Activated T-cell treated with anti-CD3 and anti-CD28 coated beads, Interleukin-2, amount 50 U/mL, for 4 hours (primary cell): Measurements from ENCODE around the gene MLLT10. TPM values are rescaled to one million over a fixed set of nuclear protein-coding genes. Genes with fewer than 3 reads are reported as not detected.
A peak's percentile ranks its signal among the peaks of the same experiment; 100 is the strongest.

Source experiments
- ATAC-seq, 2 donors: fragments of 200-7000 bp; cut with Tn5 transposase; one replicate each; pipeline ENCODE4 v1.10.0; 2021
- DNase-seq: peaks from one replicate; pipeline ENCODE4 v3.0.0-alpha.2; 2020
- H3K27me3 Mint-ChIP-seq: one replicate; pipeline ENCODE4 v1.8.0; 2021; ENCODE audit warnings: low read depth, mixed read lengths
- H3K36me3 Mint-ChIP-seq: one replicate; pipeline ENCODE4 v1.8.0; 2022; ENCODE audit warnings: mixed read lengths; ENCODE audit not compliant: insufficient read depth
- H3K4me1 Mint-ChIP-seq: one replicate; pipeline ENCODE4 v1.8.0; 2021; ENCODE audit warnings: low read depth, mixed read lengths
- H3K4me3 Mint-ChIP-seq: one replicate; pipeline ENCODE4 v1.8.0; 2021; ENCODE audit warnings: mild to moderate bottlenecking, moderate library complexity, mixed read lengths
- H3K9me3 Mint-ChIP-seq: one replicate; pipeline ENCODE4 v1.8.0; 2021; ENCODE audit warnings: mixed read lengths
- total RNA-seq, 3 donors: library from RNA; stranded (reverse); gene quantifications; one replicate each; pipeline ENCODE4 v1.2.1, GENCODE V29; 2021

Gene MLLT10
- total RNA-seq, 3 donors from 2014 or later: 28.6 to 30.6 (median 29.4) TPM

- ATAC-seq (peak in 1 of 2 donors; percentile 6), DNase-seq (no peak)
- H3K4me1 Mint-ChIP-seq: peaks cover 19% of the 10 kb centered on the region
- no peaks in the 10 kb centered on the region for H3K9me3 Mint-ChIP-seq
- H3K36me3 Mint-ChIP-seq: no peaks in the 10 kb centered on the region
- H3K27me3 Mint-ChIP-seq: peaks cover 66% of the 10 kb centered on the region
- H3K4me3 Mint-ChIP-seq: peak overlapping the region; percentile 68
These were observed 36.7 kb upstream of the MLLT10 start for GRCh38 chr10:21497177-21497807.

- Mint-ChIP-seq H3K27me3 (peaks cover 66% of the 10 kb centered on the region), H3K4me1 (peaks cover 19% of the 10 kb centered on the region), H3K9me3 (no peaks in the 10 kb centered on the region), H3K4me3 (peak overlapping the region; percentile 68), H3K36me3 (no peaks in the 10 kb centered on the region)
- no peak for DNase-seq
- no peak for ATAC-seq
These were observed 35.7 kb upstream of the MLLT10 start for GRCh38 chr10:21498377-21498776.

- H3K36me3 Mint-ChIP-seq: no peaks in the 10 kb centered on the region
- ATAC-seq (no peak), DNase-seq (no peak)
- H3K4me1 Mint-ChIP-seq: peaks cover 18% of the 10 kb centered on the region
- H3K27me3 Mint-ChIP-seq: peaks cover 61% of the 10 kb centered on the region
- H3K9me3 Mint-ChIP-seq: no peaks in the 10 kb centered on the region
- no peak overlapping the region for H3K4me3 Mint-ChIP-seq
These were observed 35.0 kb upstream of the MLLT10 start for GRCh38 chr10:21498986-21499385.

GRCh38 chr10:21499701-21500577 is 34.1 kb upstream of the MLLT10 start:
- no peaks in the 10 kb centered on the region for H3K9me3 Mint-ChIP-seq
- H3K4me3 Mint-ChIP-seq: no peak overlapping the region
- peaks cover 59% of the 10 kb centered on the region for H3K27me3 Mint-ChIP-seq
- no peaks in the 10 kb centered on the region for H3K36me3 Mint-ChIP-seq
- peaks cover 15% of the 10 kb centered on the region for H3K4me1 Mint-ChIP-seq
- no peak for ATAC-seq
- DNase-seq: no peak

- H3K9me3 Mint-ChIP-seq: no peaks in the 10 kb centered on the region
- DNase-seq (no peak), ATAC-seq (no peak)
- no peaks in the 10 kb centered on the region for H3K36me3 Mint-ChIP-seq
- no peak overlapping the region for H3K4me3 Mint-ChIP-seq
- peaks cover 10% of the 10 kb centered on the region for H3K4me1 Mint-ChIP-seq
- H3K27me3 Mint-ChIP-seq: peaks cover 54% of the 10 kb centered on the region
These were observed 33.5 kb upstream of the MLLT10 start for GRCh38 chr10:21500578-21500910.

- no peak for DNase-seq
- no peaks in the 10 kb centered on the region for H3K36me3 Mint-ChIP-seq
- H3K9me3 Mint-ChIP-seq: no peaks in the 10 kb centered on the region
- ATAC-seq: no peak
- H3K27me3 Mint-ChIP-seq: peaks cover 59% of the 10 kb centered on the region
- peaks cover 9% of the 10 kb centered on the region for H3K4me1 Mint-ChIP-seq
- no peak overlapping the region for H3K4me3 Mint-ChIP-seq
These were observed 32.9 kb upstream of the MLLT10 start for GRCh38 chr10:21501091-21501490.

- DNase-seq (no peak), ATAC-seq (peak in 1 of 2 donors; percentile 15)
- H3K9me3 Mint-ChIP-seq: no peaks in the 10 kb centered on the region
- no peak overlapping the region for H3K4me3 Mint-ChIP-seq
- peaks cover 9% of the 10 kb centered on the region for H3K4me1 Mint-ChIP-seq
- no peaks in the 10 kb centered on the region for H3K36me3 Mint-ChIP-seq
- H3K27me3 Mint-ChIP-seq: peaks cover 63% of the 10 kb centered on the region
These were observed 32.2 kb upstream of the MLLT10 start for GRCh38 chr10:21501731-21502347.

- H3K36me3 Mint-ChIP-seq: no peaks in the 10 kb centered on the region
- H3K27me3 Mint-ChIP-seq: peaks cover 61% of the 10 kb centered on the region
- peaks cover 8% of the 10 kb centered on the region for H3K4me1 Mint-ChIP-seq
- ATAC-seq (no peak), DNase-seq (no peak)
- H3K4me3 Mint-ChIP-seq: no peak overlapping the region
- H3K9me3 Mint-ChIP-seq: no peaks in the 10 kb centered on the region
These were observed 31.7 kb upstream of the MLLT10 start for GRCh38 chr10:21502348-21502740.

- Mint-ChIP-seq H3K27me3 (peaks cover 52% of the 10 kb centered on the region), H3K4me1 (no peaks in the 10 kb centered on the region)
- DNase-seq: no peak
These were observed 30.5 kb upstream of the MLLT10 start for GRCh38 chr10:21503542-21503941.

GRCh38 chr10:21505711-21506278 is 28.2 kb upstream of the MLLT10 start:
- no peak overlapping the region for H3K4me3 Mint-ChIP-seq
- ATAC-seq (no peak), DNase-seq (no peak)
- H3K4me1 Mint-ChIP-seq: no peaks in the 10 kb centered on the region
- peaks cover 36% of the 10 kb centered on the region for H3K27me3 Mint-ChIP-seq
- H3K9me3 Mint-ChIP-seq: no peaks in the 10 kb centered on the region
- H3K36me3 Mint-ChIP-seq: no peaks in the 10 kb centered on the region

More at GRCh38 chr10:21503542-21503941, 30.5 kb upstream of the MLLT10 start:
- Mint-ChIP-seq H3K9me3 (no peaks in the 10 kb centered on the region), H3K4me3 (no peak overlapping the region), H3K36me3 (no peaks in the 10 kb centered on the region)
- no peak for ATAC-seq

- Mint-ChIP-seq H3K27me3 (peaks cover 34% of the 10 kb centered on the region), H3K36me3 (no peaks in the 10 kb centered on the region), H3K4me3 (no peak overlapping the region), H3K9me3 (no peaks in the 10 kb centered on the region), H3K4me1 (no peaks in the 10 kb centered on the region)
- DNase-seq: no peak
- no peak for ATAC-seq
These were observed 27.7 kb upstream of the MLLT10 start for GRCh38 chr10:21506351-21506750.

- Mint-ChIP-seq H3K27me3 (peaks cover 37% of the 10 kb centered on the region), H3K9me3 (no peaks in the 10 kb centered on the region), H3K4me3 (no peak overlapping the region), H3K4me1 (no peaks in the 10 kb centered on the region), H3K36me3 (no peaks in the 10 kb centered on the region)
- DNase-seq: no peak
- ATAC-seq: no peak
These were observed 26.9 kb upstream of the MLLT10 start for GRCh38 chr10:21507150-21507549.

GRCh38 chr10:21508706-21509331 is 25.2 kb upstream of the MLLT10 start:
- no peak for DNase-seq
- H3K27me3 Mint-ChIP-seq: peaks cover 48% of the 10 kb centered on the region
- no peaks in the 10 kb centered on the region for H3K36me3 Mint-ChIP-seq
- H3K4me1 Mint-ChIP-seq: no peaks in the 10 kb centered on the region
- no peak overlapping the region for H3K4me3 Mint-ChIP-seq
- ATAC-seq: no peak
- no peaks in the 10 kb centered on the region for H3K9me3 Mint-ChIP-seq
